ENCODE results near the gene MTLN. TPM values are rescaled to one million over a fixed set of nuclear protein-coding genes. Genes with fewer than 3 reads are reported as not detected.
"Not testable (repeated sequence)": the region's sequence is repeated elsewhere in the genome, so short reads cannot be mapped to it uniquely, and the experiment has no call there.

MTLN gene
- total and polyA plus RNA-seq, 4 donors = 29.4 to 322 (median 103) TPM

GRCh38 chr2:110229886-110230285, 17.5 kb upstream of the MTLN start:
- not testable (repeated sequence) for H3K9ac ChIP-seq (ENCODE audit: insufficient read depth in 1 of 2, low read length in 2 of 2); H3K4me1 ChIP-seq (ENCODE audit: control insufficient read depth in 5 of 5, insufficient read depth in 5 of 5, low read length in 5 of 5); H3K27me3 ChIP-seq (ENCODE audit: control insufficient read depth in 3 of 3, insufficient read depth in 3 of 3, low read length in 2 of 3); H3K9me3 ChIP-seq (ENCODE audit: control insufficient read depth in 4 of 4, insufficient read depth in 3 of 4, low read length in 3 of 4); H3K27ac ChIP-seq (ENCODE audit: low read depth in 1 of 2, low read length in 1 of 2); ATAC-seq (ENCODE audit: insufficient read depth, low FRiP score); DNase-seq; H3K4me3 ChIP-seq; H3K36me3 ChIP-seq (ENCODE audit: control insufficient read depth in 4 of 4, insufficient read depth in 4 of 4, low read length in 4 of 4)
- WGBS, 2 donors = no CpG with 5 or more reads among the region's 1 CpG

GRCh38 chr2:110222626-110223025, 10.3 kb upstream of the MTLN start:
- not testable (repeated sequence) for H3K36me3 ChIP-seq (ENCODE audit: control insufficient read depth in 4 of 4, insufficient read depth in 4 of 4, low read length in 4 of 4); H3K4me3 ChIP-seq; H3K9ac ChIP-seq (ENCODE audit: insufficient read depth in 1 of 2, low read length in 2 of 2); H3K27ac ChIP-seq (ENCODE audit: low read depth in 1 of 2, low read length in 1 of 2); H3K9me3 ChIP-seq (ENCODE audit: control insufficient read depth in 4 of 4, insufficient read depth in 3 of 4, low read length in 3 of 4); H3K4me1 ChIP-seq (ENCODE audit: control insufficient read depth in 5 of 5, insufficient read depth in 5 of 5, low read length in 5 of 5); ATAC-seq (ENCODE audit: insufficient read depth, low FRiP score); DNase-seq; H3K27me3 ChIP-seq (ENCODE audit: control insufficient read depth in 3 of 3, insufficient read depth in 3 of 3, low read length in 2 of 3)
- 88 to 93% methylated on average over 1 of the region's 1 CpG for WGBS, 2 donors

GRCh38 chr2:110221938-110222337, 9.6 kb upstream of the MTLN start:
- TF ChIP-seq CTCF (IDR thresholded peaks at IDR 0.05; ENCODE audit: control extremely low read depth, extremely low read depth) = no peak
- DNase-seq (no peak), ATAC-seq (ENCODE audit: insufficient read depth, low FRiP score) (no peak)
- H3K9ac ChIP-seq (ENCODE audit: insufficient read depth in 1 of 2, low read length in 2 of 2) = no peak overlapping the region
- H3K9me3 ChIP-seq (ENCODE audit: control insufficient read depth in 4 of 4, insufficient read depth in 3 of 4, low read length in 3 of 4) = no peaks in the 10 kb centered on the region
- H3K27ac ChIP-seq (ENCODE audit: low read depth in 1 of 2, low read length in 1 of 2) = no peak overlapping the region
- 66 to 84% methylated on average over 4 of the region's 4 CpGs for WGBS, 2 donors
- H3K4me1 ChIP-seq (ENCODE audit: control insufficient read depth in 5 of 5, insufficient read depth in 5 of 5, low read length in 5 of 5) = no peaks in the 10 kb centered on the region
- no peaks in the 10 kb centered on the region for H3K36me3 ChIP-seq (ENCODE audit: control insufficient read depth in 4 of 4, insufficient read depth in 4 of 4, low read length in 4 of 4)
- peaks cover 0 to 7% (median 2%) of the 10 kb centered on the region in 3 donors for H3K27me3 ChIP-seq (ENCODE audit: control insufficient read depth in 3 of 3, insufficient read depth in 3 of 3, low read length in 2 of 3)
- no peak overlapping the region for H3K4me3 ChIP-seq

GRCh38 chr2:110220190-110220564, 7.8 kb upstream of the MTLN start:
- H3K4me1 ChIP-seq (ENCODE audit: control insufficient read depth in 5 of 5, insufficient read depth in 5 of 5, low read length in 5 of 5) = no peaks in the 10 kb centered on the region
- peaks cover 0 to 1% (median 0%) of the 10 kb centered on the region in 4 donors for H3K9me3 ChIP-seq (ENCODE audit: control insufficient read depth in 4 of 4, insufficient read depth in 3 of 4, low read length in 3 of 4)
- 83 to 90% methylated on average over 2 of the region's 2 CpGs for WGBS, 2 donors
- no peak overlapping the region for H3K27ac ChIP-seq (ENCODE audit: low read depth in 1 of 2, low read length in 1 of 2)
- DNase-seq (no peak), ATAC-seq (ENCODE audit: insufficient read depth, low FRiP score) (no peak)
- H3K27me3 ChIP-seq (ENCODE audit: control insufficient read depth in 3 of 3, insufficient read depth in 3 of 3, low read length in 2 of 3) = peaks cover 0 to 7% (median 2%) of the 10 kb centered on the region in 3 donors
- no peak overlapping the region for H3K4me3 ChIP-seq
- H3K9ac ChIP-seq (ENCODE audit: insufficient read depth in 1 of 2, low read length in 2 of 2) = no peak overlapping the region
- TF ChIP-seq CTCF (IDR thresholded peaks at IDR 0.05; ENCODE audit: control extremely low read depth, extremely low read depth) = no peak
- no peaks in the 10 kb centered on the region for H3K36me3 ChIP-seq (ENCODE audit: control insufficient read depth in 4 of 4, insufficient read depth in 4 of 4, low read length in 4 of 4)
